Stomach smooth muscle (tissue), 2 donors: ENCODE data around the gene METTL25B.

Experiments used
- H3K27ac ChIP-seq: one replicate; pipeline ENCODE4 v1.7.0; 2013; ENCODE audit warnings: mild to moderate bottlenecking, low read length, inconsistent platforms
- H3K27me3 ChIP-seq, 2 donors: one replicate each; pipeline ENCODE4 v1.7.0; 2013; ENCODE audit warnings: low read length in 2 of 2; ENCODE audit not compliant: insufficient read depth in 2 of 2, control insufficient read depth in 1 of 2
- H3K36me3 ChIP-seq, 2 donors: one replicate each; pipeline ENCODE4 v1.7.0; 2013; ENCODE audit warnings: low read length in 2 of 2; ENCODE audit not compliant: control insufficient read depth in 2 of 2, insufficient read depth in 2 of 2
- H3K4me1 ChIP-seq: one replicate; pipeline ENCODE4 v1.7.0; 2013; ENCODE audit warnings: low read length; ENCODE audit not compliant: control insufficient read depth, insufficient read depth
- H3K4me3 ChIP-seq, 2 donors: one replicate each; pipeline ENCODE4 v1.7.0; 2013; ENCODE audit warnings: low read length in 2 of 2
- H3K9ac ChIP-seq, 2 donors: one replicate each; pipeline ENCODE4 v1.7.0; 2013; ENCODE audit warnings: low read length in 2 of 2, mild to moderate bottlenecking in 1 of 2
- H3K9me3 ChIP-seq, 2 donors: one replicate each; pipeline ENCODE4 v1.7.0; 2013; ENCODE audit warnings: low read length in 2 of 2; ENCODE audit not compliant: control insufficient read depth in 2 of 2
- donor health status: healthy.
- donor health status: Pancreatic carcinoma.

The METTL25B gene

DNA sequence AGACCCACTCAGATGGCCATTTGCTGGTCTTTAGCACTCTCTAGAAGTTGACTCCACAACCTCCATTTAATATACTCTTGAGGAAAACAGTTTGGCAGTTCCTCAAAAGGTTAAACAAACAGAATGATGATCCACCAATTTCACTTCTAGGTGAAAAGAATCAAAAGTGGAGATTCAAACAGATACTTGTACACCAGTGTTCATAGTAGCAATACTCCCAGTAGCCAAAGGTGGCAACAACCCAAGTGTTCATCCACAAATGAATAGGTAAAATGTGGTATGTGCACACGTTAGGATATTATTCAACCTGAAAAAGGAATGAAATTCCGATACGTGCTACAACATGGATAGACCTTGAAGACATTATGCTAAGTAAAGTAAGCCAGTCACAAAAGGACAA, 45.3 kb downstream of the METTL25B start:
- Histone ChIP-seq H3K36me3 (peaks cover 4 to 9% of the 10 kb centered on the region in 2 donors), H3K27ac (peak overlapping the region; percentile 53), H3K4me1 (peaks cover 42% of the 10 kb centered on the region), H3K27me3 (no peaks in the 10 kb centered on the region), H3K4me3 (peak overlapping the region in 1 of 2 donors; percentile 29), H3K9me3 (no peaks in the 10 kb centered on the region), H3K9ac (no peak overlapping the region)

DNA sequence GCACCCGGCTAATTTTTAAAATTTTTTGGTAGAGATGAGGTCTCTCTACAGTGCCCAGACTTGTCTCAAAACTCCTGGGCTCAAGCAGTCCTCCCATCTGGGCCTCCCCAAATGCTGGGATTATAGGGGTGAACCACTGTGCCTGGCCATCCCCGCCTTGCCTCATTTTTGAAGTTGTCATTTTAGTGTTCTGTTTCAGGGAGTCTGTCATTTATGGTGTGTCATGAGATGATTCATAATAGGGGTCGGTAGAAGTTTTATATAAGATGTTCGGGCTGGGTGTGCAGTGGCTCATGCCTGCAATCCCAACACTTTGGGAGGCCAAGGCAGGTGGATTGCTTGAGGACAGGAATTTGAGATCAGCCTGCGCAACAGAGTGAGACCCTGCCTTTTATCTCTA, 47.5 kb downstream of the METTL25B start:
- no peaks in the 10 kb centered on the region for H3K9me3 ChIP-seq
- H3K4me1 ChIP-seq: peaks cover 27% of the 10 kb centered on the region
- no peak overlapping the region for H3K27ac ChIP-seq
- H3K27me3 ChIP-seq: no peaks in the 10 kb centered on the region
- no peak overlapping the region for H3K9ac ChIP-seq
- H3K36me3 ChIP-seq: peaks cover 4 to 6% of the 10 kb centered on the region in 2 donors
- H3K4me3 ChIP-seq: no peak overlapping the region

DNA sequence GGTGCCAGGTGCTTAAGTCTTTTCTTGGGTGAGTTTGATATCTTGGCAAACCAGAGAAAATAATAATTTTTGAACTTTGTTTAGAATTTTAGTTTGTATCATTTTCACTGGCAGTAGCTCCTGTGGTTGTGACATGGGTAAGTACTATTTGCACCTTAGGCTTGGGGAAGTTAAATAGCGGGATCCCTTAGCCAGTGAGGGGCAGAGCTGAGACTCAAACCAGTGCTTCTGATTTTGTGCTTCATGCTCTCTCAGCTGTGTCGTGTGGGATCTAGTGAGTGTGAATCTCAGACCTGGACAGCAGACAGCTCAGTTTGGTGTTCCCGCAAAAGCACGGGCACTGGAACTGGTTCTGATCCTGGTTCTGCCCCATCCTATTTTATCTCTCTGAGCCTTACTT, 48.7 kb downstream of the METTL25B start:
- Histone ChIP-seq H3K9me3 (no peaks in the 10 kb centered on the region), H3K4me1 (peaks cover 17% of the 10 kb centered on the region), H3K27ac (no peak overlapping the region), H3K27me3 (no peaks in the 10 kb centered on the region), H3K9ac (no peak overlapping the region), H3K4me3 (no peak overlapping the region), H3K36me3 (peaks cover 0 to 2% of the 10 kb centered on the region in 2 donors)

DNA sequence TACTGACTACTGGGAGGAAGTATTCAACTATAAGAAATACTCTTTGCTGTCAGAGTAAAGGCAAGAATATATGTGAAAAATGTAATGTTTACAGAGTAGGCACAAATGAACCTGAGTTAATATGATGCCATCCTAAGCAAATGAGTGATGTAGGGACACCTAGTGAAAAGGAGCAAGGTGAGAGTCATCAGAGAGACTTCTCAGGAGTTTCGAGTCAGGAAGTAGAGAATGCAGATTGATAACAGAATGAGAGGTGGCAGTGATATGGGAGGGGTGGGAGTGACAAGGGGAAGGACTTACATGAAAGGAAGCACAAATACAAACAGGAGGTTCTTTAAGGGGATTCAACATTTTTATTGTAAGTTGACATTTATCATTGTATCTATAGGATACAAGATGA, 49.3 kb downstream of the METTL25B start:
- H3K36me3 ChIP-seq: peaks cover 2% of the 10 kb centered on the region in 2 donors

DNA sequence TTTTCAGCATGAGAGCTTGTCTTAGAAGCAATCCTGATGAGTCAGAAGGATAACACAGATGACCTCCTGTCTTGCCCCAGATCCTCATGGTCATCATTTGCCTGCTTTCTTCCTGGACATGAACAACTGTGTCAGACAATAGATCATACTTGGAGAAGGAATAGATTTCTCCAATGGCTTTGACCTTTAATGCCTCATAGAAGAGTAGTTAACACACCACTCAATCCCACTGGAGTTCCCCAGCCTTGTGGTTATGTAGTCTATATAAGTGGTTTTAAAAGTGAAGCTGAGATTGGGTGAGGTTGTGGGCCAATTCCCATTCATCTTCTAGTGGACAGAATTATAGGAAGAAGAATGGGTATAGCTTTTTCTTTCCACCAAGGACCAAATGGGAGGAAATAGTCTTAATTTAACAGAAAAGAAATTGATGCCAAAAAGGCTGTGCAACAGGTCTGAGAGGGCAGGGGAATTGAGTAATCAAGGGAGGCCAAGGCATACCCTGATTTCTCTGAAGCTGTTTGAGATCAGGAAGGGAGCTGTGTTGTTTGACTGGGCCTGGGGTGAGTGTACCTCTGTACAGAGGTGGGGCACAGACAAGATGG, 53.4 kb downstream of the METTL25B start:
- Histone ChIP-seq H3K27me3 (no peaks in the 10 kb centered on the region), H3K4me1 (peaks cover 8% of the 10 kb centered on the region), H3K36me3 (peaks cover 15 to 20% of the 10 kb centered on the region in 2 donors), H3K9me3 (no peaks in the 10 kb centered on the region), H3K4me3 (no peak overlapping the region), H3K27ac (no peak overlapping the region), H3K9ac (no peak overlapping the region)

More for the DNA sequence above, 49.3 kb downstream of the METTL25B start:
- H3K9me3 ChIP-seq: no peaks in the 10 kb centered on the region
- no peak overlapping the region for H3K9ac ChIP-seq
- no peaks in the 10 kb centered on the region for H3K27me3 ChIP-seq
- H3K27ac ChIP-seq: no peak overlapping the region
- no peak overlapping the region for H3K4me3 ChIP-seq
- peaks cover 17% of the 10 kb centered on the region for H3K4me1 ChIP-seq

DNA sequence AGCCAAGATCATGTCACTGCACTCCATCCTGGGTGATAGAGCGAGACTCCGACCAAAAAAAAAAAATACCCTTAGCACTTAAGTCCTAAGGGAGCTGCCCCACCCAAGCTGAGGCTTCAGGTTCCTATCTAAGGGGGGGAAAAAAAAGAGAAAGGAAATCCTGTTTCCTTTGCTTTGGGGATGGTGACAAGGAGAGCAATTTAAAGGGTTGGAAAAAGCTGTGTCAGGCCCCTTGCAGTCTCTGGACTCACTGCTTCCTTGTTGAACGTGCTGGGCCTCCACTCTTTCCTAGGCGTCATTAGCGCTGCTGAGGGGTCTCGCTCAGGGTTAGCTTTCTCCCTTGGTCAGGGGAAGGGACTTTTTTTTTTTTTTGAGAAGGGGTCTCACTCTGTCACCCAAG, 57.2 kb downstream of the METTL25B start:
- Histone ChIP-seq H3K27me3 (no peaks in the 10 kb centered on the region), H3K4me1 (no peaks in the 10 kb centered on the region), H3K9ac (no peak overlapping the region), H3K27ac (no peak overlapping the region), H3K36me3 (peaks cover 29 to 32% of the 10 kb centered on the region in 2 donors), H3K9me3 (no peaks in the 10 kb centered on the region), H3K4me3 (no peak overlapping the region)
